ENCODE measurements around the gene ADSS1. TPM values are rescaled to one million over a fixed set of nuclear protein-coding genes. Genes with fewer than 3 reads are reported as not detected.

ADSS1 gene
- polyA plus RNA-seq, 1 of the 3 experiments (the other 2 are of a cell fraction) = 14.3 TPM

DNA sequence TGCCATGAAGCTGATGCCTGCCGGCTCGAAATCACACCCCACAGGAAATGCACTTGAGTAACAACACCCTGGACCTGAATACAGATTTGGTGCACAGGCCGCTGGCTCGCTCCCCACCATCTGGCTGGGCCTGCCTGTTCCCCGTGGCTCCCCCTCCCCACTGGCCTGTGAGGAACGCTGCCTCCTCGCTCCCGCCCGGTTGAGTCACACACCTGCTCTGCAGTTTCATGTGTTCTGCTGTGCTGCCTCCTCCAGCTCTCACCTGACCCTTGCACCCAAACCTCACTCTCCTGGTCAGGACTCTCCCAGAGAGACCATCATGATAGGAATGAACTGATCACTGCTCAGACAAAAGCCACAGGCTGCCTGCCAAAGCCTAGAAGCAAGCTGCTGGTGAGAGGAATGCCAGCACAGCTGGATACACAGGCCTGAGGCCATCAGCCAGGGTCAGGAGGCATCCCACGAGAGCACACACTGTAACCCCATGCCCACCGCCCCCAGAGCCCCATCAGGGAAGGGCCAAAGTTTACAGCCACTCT, 25.2 kb downstream of the ADSS1 start:
- peaks cover 13% of the 10 kb centered on the region for H3K79me2 ChIP-seq (ENCODE audit: insufficient read depth)
- H4K20me1 ChIP-seq (ENCODE audit: insufficient read depth) = peaks cover 11% of the 10 kb centered on the region
- no peak overlapping the region for H3K27ac ChIP-seq (ENCODE audit: low read depth in 2 of 2, low read length in 1 of 2)
- WGBS (ENCODE audit: low lambda C conversion rate) = 65% methylated on average over 6 of the region's 11 CpGs
- H2AFZ ChIP-seq (ENCODE audit: low read depth) = no peak overlapping the region
- H3K36me3 ChIP-seq (replicated peaks in 1 of 2; ENCODE audit: control insufficient read depth in 1 of 2, insufficient read depth in 2 of 2, low read length in 1 of 2) = no peaks in the 10 kb centered on the region
- ChIA-PET CTCF (interaction anchor here (1.2 to 1.6 kb wide), 2 partner anchors 20 to 26 kb away, joined by 5 read pairs; partner anchors contain the start of gene ADSS1), POLR2A (no interaction called here)
- peaks cover 7% of the 10 kb centered on the region for H3F3A ChIP-seq (replicated peaks; ENCODE audit: insufficient read depth)
- DNase-seq = no peak
- no peak overlapping the region for H3K4me3 ChIP-seq (ENCODE audit: low read depth in 2 of 2, low read length in 1 of 2)
- no peak overlapping the region for H3K4me2 ChIP-seq
- no peaks in the 10 kb centered on the region for H3K9me3 ChIP-seq
- H3K9me2 ChIP-seq = no peaks in the 10 kb centered on the region
- H3K9ac ChIP-seq = no peak overlapping the region
- H3K4me1 ChIP-seq (ENCODE audit: control insufficient read depth in 1 of 2, insufficient read depth in 2 of 2, low read depth in 1 of 2, low read length in 1 of 2) = peaks cover 1 to 9% of the 10 kb centered on the region in 2 experiments; a peak in 2 of 4 replicates
- TF ChIP-seq FOXJ3 (CRISPR knock-in tag; IDR thresholded peaks at IDR 0.05) = no peak
- TF ChIP-seq RFX5 (IDR thresholded peaks at IDR 0.05; ENCODE audit: low read length) = no peak
- no peak for TF ChIP-seq RAD21 (IDR thresholded peaks at IDR 0.05; ENCODE audit: low read length)
- TF ChIP-seq CHD2 (IDR thresholded peaks at IDR 0.05; ENCODE audit: low read length, partially characterized antibody) = no peak
- TF ChIP-seq EZH2phosphoT487 (IDR thresholded peaks at IDR 0.05; ENCODE audit: borderline replicate concordance, low read depth) = no peak
- TF ChIP-seq, protein P1, sequence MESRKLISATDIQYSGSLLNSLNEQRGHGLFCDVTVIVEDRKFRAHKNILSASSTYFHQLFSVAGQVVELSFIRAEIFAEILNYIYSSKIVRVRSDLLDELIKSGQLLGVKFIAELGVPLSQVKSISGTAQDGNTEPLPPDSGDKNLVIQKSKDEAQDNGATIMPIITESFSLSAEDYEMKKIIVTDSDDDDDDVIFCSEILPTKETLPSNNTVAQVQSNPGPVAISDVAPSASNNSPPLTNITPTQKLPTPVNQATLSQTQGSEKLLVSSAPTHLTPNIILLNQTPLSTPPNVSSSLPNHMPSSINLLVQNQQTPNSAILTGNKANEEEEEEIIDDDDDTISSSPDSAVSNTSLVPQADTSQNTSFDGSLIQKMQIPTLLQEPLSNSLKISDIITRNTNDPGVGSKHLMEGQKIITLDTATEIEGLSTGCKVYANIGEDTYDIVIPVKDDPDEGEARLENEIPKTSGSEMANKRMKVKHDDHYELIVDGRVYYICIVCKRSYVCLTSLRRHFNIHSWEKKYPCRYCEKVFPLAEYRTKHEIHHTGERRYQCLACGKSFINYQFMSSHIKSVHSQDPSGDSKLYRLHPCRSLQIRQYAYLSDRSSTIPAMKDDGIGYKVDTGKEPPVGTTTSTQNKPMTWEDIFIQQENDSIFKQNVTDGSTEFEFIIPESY (IDR thresholded peaks at IDR 0.05; ENCODE audit: borderline replicate concordance, low read depth) = no peak
- TF ChIP-seq, protein P2, sequence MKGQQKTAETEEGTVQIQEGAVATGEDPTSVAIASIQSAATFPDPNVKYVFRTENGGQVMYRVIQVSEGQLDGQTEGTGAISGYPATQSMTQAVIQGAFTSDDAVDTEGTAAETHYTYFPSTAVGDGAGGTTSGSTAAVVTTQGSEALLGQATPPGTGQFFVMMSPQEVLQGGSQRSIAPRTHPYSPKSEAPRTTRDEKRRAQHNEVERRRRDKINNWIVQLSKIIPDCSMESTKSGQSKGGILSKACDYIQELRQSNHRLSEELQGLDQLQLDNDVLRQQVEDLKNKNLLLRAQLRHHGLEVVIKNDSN (IDR thresholded peaks at IDR 0.05; ENCODE audit: borderline replicate concordance, low read depth) = no peak
- no peak for TF ChIP-seq NFIC (IDR thresholded peaks at IDR 0.05; ENCODE audit: borderline replicate concordance)
- no peak for TF ChIP-seq MXI1 (IDR thresholded peaks at IDR 0.05; ENCODE audit: low read depth, low read length)
- TF ChIP-seq POLR2AphosphoS5 (IDR thresholded peaks at IDR 0.05; ENCODE audit: low read depth, low read length) = no peak
- TF ChIP-seq EP300 (IDR thresholded peaks at IDR 0.05; ENCODE audit: borderline replicate concordance in 1 of 2, low read depth in 1 of 2, low read length in 1 of 2) = no peak
- TF ChIP-seq FOXM1 (IDR thresholded peaks at IDR 0.05; ENCODE audit: low read depth) = no peak
- TF ChIP-seq, protein P3, sequence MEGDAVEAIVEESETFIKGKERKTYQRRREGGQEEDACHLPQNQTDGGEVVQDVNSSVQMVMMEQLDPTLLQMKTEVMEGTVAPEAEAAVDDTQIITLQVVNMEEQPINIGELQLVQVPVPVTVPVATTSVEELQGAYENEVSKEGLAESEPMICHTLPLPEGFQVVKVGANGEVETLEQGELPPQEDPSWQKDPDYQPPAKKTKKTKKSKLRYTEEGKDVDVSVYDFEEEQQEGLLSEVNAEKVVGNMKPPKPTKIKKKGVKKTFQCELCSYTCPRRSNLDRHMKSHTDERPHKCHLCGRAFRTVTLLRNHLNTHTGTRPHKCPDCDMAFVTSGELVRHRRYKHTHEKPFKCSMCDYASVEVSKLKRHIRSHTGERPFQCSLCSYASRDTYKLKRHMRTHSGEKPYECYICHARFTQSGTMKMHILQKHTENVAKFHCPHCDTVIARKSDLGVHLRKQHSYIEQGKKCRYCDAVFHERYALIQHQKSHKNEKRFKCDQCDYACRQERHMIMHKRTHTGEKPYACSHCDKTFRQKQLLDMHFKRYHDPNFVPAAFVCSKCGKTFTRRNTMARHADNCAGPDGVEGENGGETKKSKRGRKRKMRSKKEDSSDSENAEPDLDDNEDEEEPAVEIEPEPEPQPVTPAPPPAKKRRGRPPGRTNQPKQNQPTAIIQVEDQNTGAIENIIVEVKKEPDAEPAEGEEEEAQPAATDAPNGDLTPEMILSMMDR (IDR thresholded peaks at IDR 0.05) = no peak
- TF ChIP-seq MEF2A (IDR thresholded peaks at IDR 0.05; ENCODE audit: borderline replicate concordance, low read depth) = no peak
- TF ChIP-seq RXRA (IDR thresholded peaks at IDR 0.05; ENCODE audit: borderline replicate concordance, low read depth) = no peak
- TF ChIP-seq, protein P4, sequence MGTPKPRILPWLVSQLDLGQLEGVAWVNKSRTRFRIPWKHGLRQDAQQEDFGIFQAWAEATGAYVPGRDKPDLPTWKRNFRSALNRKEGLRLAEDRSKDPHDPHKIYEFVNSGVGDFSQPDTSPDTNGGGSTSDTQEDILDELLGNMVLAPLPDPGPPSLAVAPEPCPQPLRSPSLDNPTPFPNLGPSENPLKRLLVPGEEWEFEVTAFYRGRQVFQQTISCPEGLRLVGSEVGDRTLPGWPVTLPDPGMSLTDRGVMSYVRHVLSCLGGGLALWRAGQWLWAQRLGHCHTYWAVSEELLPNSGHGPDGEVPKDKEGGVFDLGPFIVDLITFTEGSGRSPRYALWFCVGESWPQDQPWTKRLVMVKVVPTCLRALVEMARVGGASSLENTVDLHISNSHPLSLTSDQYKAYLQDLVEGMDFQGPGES (IDR thresholded peaks at IDR 0.05; ENCODE audit: low read depth, low read length) = no peak
- no peaks in the 10 kb centered on the region for H3K27me3 ChIP-seq (ENCODE audit: insufficient read depth)

Measured in SK-N-SH (cell line).